H4 (cell line): ENCODE results near the gene TLR3. TPM values are rescaled to one million over a fixed set of nuclear protein-coding genes. Genes with fewer than 3 reads are reported as not detected.
"Not testable (repeated sequence)": the region's sequence is repeated elsewhere in the genome, so short reads cannot be mapped to it uniquely, and the experiment has no call there.

Experiments used
- DNase-seq: peaks from one replicate; pipeline ENCODE4 v3.0.0-alpha.2; 2015; ENCODE audit warnings: low spot score
- total RNA-seq: library from RNA; depleted of rRNA; stranded (reverse); fragments of >200 nt; shearing (Covaris generic); gene quantifications from 2 replicates; pipeline ENCODE4 v1.2.3, GENCODE V29; 2014

The TLR3 gene
- total RNA-seq, 1 experiment from 2014 or later, result 33.0 TPM

GRCh38 chr4:186047501-186047900 is 21.5 kb upstream of the TLR3 start:
- not testable (repeated sequence) for DNase-seq

- DNase-seq, result not testable (repeated sequence)
Measured at GRCh38 chr4:186050135-186050534, 18.8 kb upstream of the TLR3 start.

GRCh38 chr4:186051096-186051495 is 17.9 kb upstream of the TLR3 start:
- DNase-seq, result no peak

GRCh38 chr4:186058253-186058979 is 10.5 kb upstream of the TLR3 start:
- DNase-seq, result no peak

- no peak for DNase-seq
Measured at GRCh38 chr4:186058980-186059316, 10.0 kb upstream of the TLR3 start.

GRCh38 chr4:186061921-186062320 is 7.0 kb upstream of the TLR3 start:
- DNase-seq, result no peak

- DNase-seq, result peak; percentile 66
Measured at GRCh38 chr4:186067757-186068385, 1.1 kb upstream of the TLR3 start.

- no peak for DNase-seq
Measured at GRCh38 chr4:186069729-186070128, 773 bp downstream of the TLR3 start.

GRCh38 chr4:186072516-186072915 is 3.6 kb downstream of the TLR3 start:
- DNase-seq, result no peak

GRCh38 chr4:186074189-186074588 is 5.2 kb downstream of the TLR3 start:
- DNase-seq, result no peak

GRCh38 chr4:186078981-186079638 is 10.2 kb downstream of the TLR3 start:
- DNase-seq, result no peak

GRCh38 chr4:186079694-186080093 is 10.7 kb downstream of the TLR3 start:
- DNase-seq, result no peak

GRCh38 chr4:186081202-186081807 is 12.3 kb downstream of the TLR3 start:
- no peak for DNase-seq

GRCh38 chr4:186082221-186082620 is 13.3 kb downstream of the TLR3 start:
- DNase-seq, result no peak

- no peak for DNase-seq
Measured at GRCh38 chr4:186088523-186088922, 19.6 kb downstream of the TLR3 start.

GRCh38 chr4:186092296-186092695 is 23.3 kb downstream of the TLR3 start:
- no peak for DNase-seq

GRCh38 chr4:186095406-186095805 is 26.4 kb downstream of the TLR3 start:
- DNase-seq, result no peak

GRCh38 chr4:186096681-186097165 is 27.8 kb downstream of the TLR3 start:
- DNase-seq, result no peak

- no peak for DNase-seq
Measured at GRCh38 chr4:186097386-186097785, 28.4 kb downstream of the TLR3 start.

GRCh38 chr4:186102931-186103330 is 34.0 kb downstream of the TLR3 start:
- no peak for DNase-seq

- DNase-seq, result no peak
Measured at GRCh38 chr4:186104114-186104889, 35.3 kb downstream of the TLR3 start, which contains the start of gene FAM149A. FAM149A (plus strand) TSS chr4:186104704.
